Measurements from ENCODE around the gene THSD4. TPM values are rescaled to one million over a fixed set of nuclear protein-coding genes. Genes with fewer than 3 reads are reported as not detected.
"Not testable (repeated sequence)": the region's sequence is repeated elsewhere in the genome, so short reads cannot be mapped to it uniquely, and the experiment has no call there.

The THSD4 gene
- total RNA-seq, 1 experiment from 2014 or later = 29.0 TPM

DNA sequence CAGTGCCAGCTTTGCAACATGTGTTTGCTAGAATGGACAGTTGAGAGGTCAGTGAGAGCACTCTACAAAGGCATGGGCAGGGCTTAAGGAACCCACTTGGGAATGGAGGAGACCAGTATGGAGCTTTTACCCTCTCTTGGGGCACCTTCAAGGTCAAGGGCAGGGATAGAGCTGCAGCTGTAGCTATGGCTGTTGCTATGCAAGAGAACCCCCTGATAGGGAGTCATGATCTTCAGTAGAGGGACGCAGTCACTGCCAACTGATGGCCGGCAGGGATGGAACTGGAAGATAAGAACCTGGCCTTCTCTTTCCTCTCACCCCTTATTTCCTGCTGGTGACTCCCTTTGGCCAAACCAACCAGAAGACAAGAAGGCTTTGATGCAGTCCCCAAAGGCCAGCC is 40.3 kb downstream of the THSD4 start:
- DNase-seq (no peak), ATAC-seq (no peak)
- H3K4me1 ChIP-seq (ENCODE audit: insufficient read depth, low read length) = peaks cover 5% of the 10 kb centered on the region; the same call in 1 of the 2 replicates
- H3K36me3 ChIP-seq (ENCODE audit: low read depth, low read length) = peaks cover 25% of the 10 kb centered on the region
- no peak overlapping the region for H3K9ac ChIP-seq (ENCODE audit: low read length)
- H3K27ac ChIP-seq (ENCODE audit: low read length) = no peak overlapping the region
- H3K9me2 ChIP-seq (replicated peaks; ENCODE audit: low read length) = no peaks in the 10 kb centered on the region
- no peak overlapping the region for H3K4me2 ChIP-seq (ENCODE audit: low read length)
- peaks cover 5% of the 10 kb centered on the region for H3F3A ChIP-seq (ENCODE audit: low read length, unreplicated experiment)
- H3K27me3 ChIP-seq (ENCODE audit: low read length) = no peaks in the 10 kb centered on the region
- no peaks in the 10 kb centered on the region for H4K20me1 ChIP-seq (ENCODE audit: low read length)
- no TSS peak for BruUV-seq (replicated peaks)
- H2AFZ ChIP-seq (ENCODE audit: low read length) = no peak overlapping the region
- TF ChIP-seq EZH2 (IDR thresholded peaks at IDR 0.05; ENCODE audit: low read length, unreplicated experiment) = no peak
- no peak for TF ChIP-seq EZH2phosphoT487 (IDR thresholded peaks at IDR 0.05; ENCODE audit: borderline replicate concordance, low read length)
- TF ChIP-seq, protein P1, sequence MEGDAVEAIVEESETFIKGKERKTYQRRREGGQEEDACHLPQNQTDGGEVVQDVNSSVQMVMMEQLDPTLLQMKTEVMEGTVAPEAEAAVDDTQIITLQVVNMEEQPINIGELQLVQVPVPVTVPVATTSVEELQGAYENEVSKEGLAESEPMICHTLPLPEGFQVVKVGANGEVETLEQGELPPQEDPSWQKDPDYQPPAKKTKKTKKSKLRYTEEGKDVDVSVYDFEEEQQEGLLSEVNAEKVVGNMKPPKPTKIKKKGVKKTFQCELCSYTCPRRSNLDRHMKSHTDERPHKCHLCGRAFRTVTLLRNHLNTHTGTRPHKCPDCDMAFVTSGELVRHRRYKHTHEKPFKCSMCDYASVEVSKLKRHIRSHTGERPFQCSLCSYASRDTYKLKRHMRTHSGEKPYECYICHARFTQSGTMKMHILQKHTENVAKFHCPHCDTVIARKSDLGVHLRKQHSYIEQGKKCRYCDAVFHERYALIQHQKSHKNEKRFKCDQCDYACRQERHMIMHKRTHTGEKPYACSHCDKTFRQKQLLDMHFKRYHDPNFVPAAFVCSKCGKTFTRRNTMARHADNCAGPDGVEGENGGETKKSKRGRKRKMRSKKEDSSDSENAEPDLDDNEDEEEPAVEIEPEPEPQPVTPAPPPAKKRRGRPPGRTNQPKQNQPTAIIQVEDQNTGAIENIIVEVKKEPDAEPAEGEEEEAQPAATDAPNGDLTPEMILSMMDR (conservative IDR thresholded peaks at IDR 0.05; ENCODE audit: low read depth, low read length) = no peak
- H3K9me3 ChIP-seq (ENCODE audit: low read length) = no peaks in the 10 kb centered on the region
- H3K4me3 ChIP-seq (ENCODE audit: low read length) = no peak overlapping the region
- POLR2A ChIA-PET (ENCODE audit: unreplicated experiment) = no interaction called here
- H3K79me2 ChIP-seq (ENCODE audit: low read length) = peaks cover 14% of the 10 kb centered on the region; the same call in 1 of the 2 replicates
- CTCF ChIA-PET = no interaction called here
- intact Hi-C loops (cut with micrococcal nuclease) = no loop called here

DNA sequence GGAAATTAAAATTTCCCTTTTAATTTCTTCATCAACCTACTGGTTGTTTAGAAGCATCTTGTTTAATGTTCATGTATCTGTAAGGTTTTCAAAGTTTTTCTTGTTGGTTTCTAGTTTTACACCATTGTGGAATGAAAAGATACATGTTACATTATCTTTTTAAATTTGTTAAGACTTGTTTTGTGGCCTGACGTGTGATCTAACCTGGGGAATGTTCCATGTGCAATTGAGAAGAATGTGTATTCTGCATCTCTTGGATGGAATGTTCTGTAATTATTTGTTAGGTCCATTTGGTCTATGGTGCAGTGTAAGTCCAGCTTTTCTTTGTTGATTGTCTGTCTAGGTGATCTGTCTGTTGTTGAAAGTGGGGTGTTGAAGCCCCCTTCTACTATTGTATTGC is 45.7 kb downstream of the THSD4 start:
- Histone ChIP-seq H3K79me2 (ENCODE audit: low read length) (peaks cover 34% of the 10 kb centered on the region), H3K9me2 (replicated peaks; ENCODE audit: low read length) (no peaks in the 10 kb centered on the region), H3K9ac (ENCODE audit: low read length) (no peak overlapping the region), H4K20me1 (ENCODE audit: low read length) (no peaks in the 10 kb centered on the region), H3K27ac (ENCODE audit: low read length) (no peak overlapping the region), H2AFZ (ENCODE audit: low read length) (no peak overlapping the region), H3K36me3 (ENCODE audit: low read depth, low read length) (peaks cover 32% of the 10 kb centered on the region), H3K27me3 (ENCODE audit: low read length) (no peaks in the 10 kb centered on the region), H3K9me3 (ENCODE audit: low read length) (no peaks in the 10 kb centered on the region), H3F3A (ENCODE audit: low read length, unreplicated experiment) (peaks cover 5% of the 10 kb centered on the region), H3K4me2 (ENCODE audit: low read length) (no peak overlapping the region), H3K4me3 (ENCODE audit: low read length) (no peak overlapping the region), H3K4me1 (ENCODE audit: insufficient read depth, low read length) (no peaks in the 10 kb centered on the region)
- ChIA-PET CTCF (no interaction called here), POLR2A (ENCODE audit: unreplicated experiment) (interaction anchor here (0.6 kb wide), 1 partner anchor 34 kb away, joined by 4 read pairs; no protein-coding TSS in a partner anchor)
- intact Hi-C loops (cut with micrococcal nuclease) = no loop called here
- DNase-seq = no peak
- TF ChIP-seq EZH2phosphoT487 (IDR thresholded peaks at IDR 0.05; ENCODE audit: borderline replicate concordance, low read length) (no peak), EZH2 (IDR thresholded peaks at IDR 0.05; ENCODE audit: low read length, unreplicated experiment) (no peak)
- TF ChIP-seq, protein P1 (conservative IDR thresholded peaks at IDR 0.05; ENCODE audit: low read depth, low read length) = no peak
- ATAC-seq = no peak
- BruUV-seq (replicated peaks) = no TSS peak

DNA sequence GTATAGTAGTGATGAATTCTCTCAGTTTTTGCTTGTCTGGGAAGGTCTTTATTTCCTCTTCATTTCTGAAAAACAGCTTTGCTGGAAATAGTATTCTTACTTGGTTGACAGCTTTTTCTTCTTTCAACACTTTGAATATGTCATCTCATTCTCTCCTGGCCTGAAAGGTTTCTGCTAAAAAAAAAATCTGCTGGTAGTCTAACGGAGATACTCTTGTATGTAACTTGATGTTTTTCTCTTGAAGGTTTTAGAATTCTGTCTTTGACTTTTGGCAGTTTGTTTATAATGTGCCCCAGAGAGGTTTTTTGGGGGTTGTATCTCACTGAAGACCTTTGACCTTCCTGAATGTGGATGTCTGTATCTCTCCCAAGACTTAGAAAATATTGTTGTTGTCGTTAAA is 47.0 kb downstream of the THSD4 start:
- Histone ChIP-seq H3F3A (ENCODE audit: low read length, unreplicated experiment) (peaks cover 5% of the 10 kb centered on the region), H3K4me1 (ENCODE audit: insufficient read depth, low read length) (no peaks in the 10 kb centered on the region), H3K36me3 (ENCODE audit: low read depth, low read length) (peaks cover 36% of the 10 kb centered on the region), H2AFZ (ENCODE audit: low read length) (no peak overlapping the region), H3K4me2 (ENCODE audit: low read length) (no peak overlapping the region), H3K4me3 (ENCODE audit: low read length) (no peak overlapping the region), H3K9ac (ENCODE audit: low read length) (no peak overlapping the region), H3K9me2 (replicated peaks; ENCODE audit: low read length) (no peaks in the 10 kb centered on the region), H3K79me2 (ENCODE audit: low read length) (peaks cover 34% of the 10 kb centered on the region), H3K27me3 (ENCODE audit: low read length) (no peaks in the 10 kb centered on the region), H4K20me1 (ENCODE audit: low read length) (no peaks in the 10 kb centered on the region), H3K27ac (ENCODE audit: low read length) (no peak overlapping the region), H3K9me3 (ENCODE audit: low read length) (no peaks in the 10 kb centered on the region)
- no peak for ATAC-seq
- BruUV-seq (replicated peaks) = no TSS peak
- no peak for DNase-seq
- POLR2A ChIA-PET (ENCODE audit: unreplicated experiment) = no interaction called here
- CTCF ChIA-PET = no interaction called here
- TF ChIP-seq, protein P1 (conservative IDR thresholded peaks at IDR 0.05; ENCODE audit: low read depth, low read length) = no peak
- no peak for TF ChIP-seq EZH2phosphoT487 (IDR thresholded peaks at IDR 0.05; ENCODE audit: borderline replicate concordance, low read length)
- TF ChIP-seq EZH2 (IDR thresholded peaks at IDR 0.05; ENCODE audit: low read length, unreplicated experiment) = no peak
- intact Hi-C loops (cut with micrococcal nuclease) = no loop called here

DNA sequence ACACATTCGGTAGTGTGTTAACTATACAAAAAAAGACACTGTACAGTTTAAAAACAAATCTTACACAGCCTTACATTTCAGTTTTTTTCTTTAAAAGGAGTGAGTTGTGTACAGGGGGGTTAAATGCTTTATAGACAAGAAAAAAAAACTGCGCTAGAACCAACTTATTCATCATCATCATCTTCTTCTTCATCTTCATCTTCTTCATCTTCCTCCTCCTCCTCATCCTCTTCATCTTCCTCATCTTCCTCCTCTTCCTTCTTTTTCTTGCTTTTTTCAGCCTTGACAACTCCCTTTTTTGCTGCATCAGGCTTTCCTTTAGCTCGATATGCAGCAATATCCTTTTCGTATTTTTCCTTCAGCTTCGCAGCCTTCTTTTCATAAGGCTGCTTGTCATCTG is 49.3 kb downstream of the THSD4 start:
- ATAC-seq; H3K27me3 ChIP-seq (ENCODE audit: low read length); CTCF ChIA-PET; POLR2A ChIA-PET (ENCODE audit: unreplicated experiment); H3K9me3 ChIP-seq (ENCODE audit: low read length); H4K20me1 ChIP-seq (ENCODE audit: low read length); H3K27ac ChIP-seq (ENCODE audit: low read length); H3K9me2 ChIP-seq (replicated peaks; ENCODE audit: low read length); H3K4me1 ChIP-seq (ENCODE audit: insufficient read depth, low read length); H2AFZ ChIP-seq (ENCODE audit: low read length); H3K9ac ChIP-seq (ENCODE audit: low read length); intact Hi-C loops (cut with micrococcal nuclease); H3K4me2 ChIP-seq (ENCODE audit: low read length); H3K4me3 ChIP-seq (ENCODE audit: low read length); H3F3A ChIP-seq (ENCODE audit: low read length, unreplicated experiment); DNase-seq: not testable (repeated sequence)
- H3K36me3 ChIP-seq (ENCODE audit: low read depth, low read length) = peaks cover 50% of the 10 kb centered on the region
- TSS peak; percentile 95 for BruUV-seq (replicated peaks)
- H3K79me2 ChIP-seq (ENCODE audit: low read length) = peaks cover 27% of the 10 kb centered on the region
